ENCODE data around the gene PSME1. TPM values are rescaled to one million over a fixed set of nuclear protein-coding genes. Genes with fewer than 3 reads are reported as not detected.

Gene PSME1
- total RNA-seq, 1 donor: 111 TPM

- no peak overlapping the region for H3K27ac ChIP-seq (ENCODE audit: low read depth, low read length)
- TF ChIP-seq, protein P1, sequence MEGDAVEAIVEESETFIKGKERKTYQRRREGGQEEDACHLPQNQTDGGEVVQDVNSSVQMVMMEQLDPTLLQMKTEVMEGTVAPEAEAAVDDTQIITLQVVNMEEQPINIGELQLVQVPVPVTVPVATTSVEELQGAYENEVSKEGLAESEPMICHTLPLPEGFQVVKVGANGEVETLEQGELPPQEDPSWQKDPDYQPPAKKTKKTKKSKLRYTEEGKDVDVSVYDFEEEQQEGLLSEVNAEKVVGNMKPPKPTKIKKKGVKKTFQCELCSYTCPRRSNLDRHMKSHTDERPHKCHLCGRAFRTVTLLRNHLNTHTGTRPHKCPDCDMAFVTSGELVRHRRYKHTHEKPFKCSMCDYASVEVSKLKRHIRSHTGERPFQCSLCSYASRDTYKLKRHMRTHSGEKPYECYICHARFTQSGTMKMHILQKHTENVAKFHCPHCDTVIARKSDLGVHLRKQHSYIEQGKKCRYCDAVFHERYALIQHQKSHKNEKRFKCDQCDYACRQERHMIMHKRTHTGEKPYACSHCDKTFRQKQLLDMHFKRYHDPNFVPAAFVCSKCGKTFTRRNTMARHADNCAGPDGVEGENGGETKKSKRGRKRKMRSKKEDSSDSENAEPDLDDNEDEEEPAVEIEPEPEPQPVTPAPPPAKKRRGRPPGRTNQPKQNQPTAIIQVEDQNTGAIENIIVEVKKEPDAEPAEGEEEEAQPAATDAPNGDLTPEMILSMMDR (IDR thresholded peaks at IDR 0.05; ENCODE audit: extremely low read depth, low read depth, low read length): no peak
- peaks cover 61% of the 10 kb centered on the region for H3K36me3 ChIP-seq (ENCODE audit: insufficient read depth, low read length)
- peaks cover 4% of the 10 kb centered on the region for H4K20me1 ChIP-seq (ENCODE audit: insufficient read depth, low read length)
- DNase-seq (ENCODE audit: insufficient read length, low spot score, missing footprints): no peak
- H3K79me2 ChIP-seq (ENCODE audit: insufficient read depth, low read length): peaks cover 25% of the 10 kb centered on the region
- H2AFZ ChIP-seq (ENCODE audit: low read length): no peak overlapping the region
- H3K4me2 ChIP-seq (ENCODE audit: insufficient read depth, low read length): no peak overlapping the region
- H3K4me1 ChIP-seq (ENCODE audit: insufficient read depth, low read length): peaks cover 15% of the 10 kb centered on the region
- H3K4me3 ChIP-seq (ENCODE audit: insufficient read depth, low read length): no peak overlapping the region
- H3K27me3 ChIP-seq (ENCODE audit: insufficient read depth, low read length): no peaks in the 10 kb centered on the region
- H3K9me3 ChIP-seq (ENCODE audit: low read depth, low read length): no peaks in the 10 kb centered on the region
These were observed 49.0 kb downstream of the PSME1 start for GRCh38 chr14:24185026-24185425.

- Histone ChIP-seq H3K27ac (ENCODE audit: low read depth, low read length) (no peak overlapping the region), H3K36me3 (ENCODE audit: insufficient read depth, low read length) (peaks cover 58% of the 10 kb centered on the region), H3K4me3 (ENCODE audit: insufficient read depth, low read length) (no peak overlapping the region), H3K9me3 (ENCODE audit: low read depth, low read length) (no peaks in the 10 kb centered on the region), H4K20me1 (ENCODE audit: insufficient read depth, low read length) (peaks cover 4% of the 10 kb centered on the region), H3K79me2 (ENCODE audit: insufficient read depth, low read length) (peaks cover 25% of the 10 kb centered on the region), H3K4me2 (ENCODE audit: insufficient read depth, low read length) (no peak overlapping the region), H2AFZ (ENCODE audit: low read length) (no peak overlapping the region), H3K27me3 (ENCODE audit: insufficient read depth, low read length) (no peaks in the 10 kb centered on the region), H3K4me1 (ENCODE audit: insufficient read depth, low read length) (peaks cover 11% of the 10 kb centered on the region)
- TF ChIP-seq, protein P1 (IDR thresholded peaks at IDR 0.05; ENCODE audit: extremely low read depth, low read depth, low read length): no peak
- no peak for DNase-seq (ENCODE audit: insufficient read length, low spot score, missing footprints)
These were observed 49.7 kb downstream of the PSME1 start for GRCh38 chr14:24185741-24186140.

DNA sequence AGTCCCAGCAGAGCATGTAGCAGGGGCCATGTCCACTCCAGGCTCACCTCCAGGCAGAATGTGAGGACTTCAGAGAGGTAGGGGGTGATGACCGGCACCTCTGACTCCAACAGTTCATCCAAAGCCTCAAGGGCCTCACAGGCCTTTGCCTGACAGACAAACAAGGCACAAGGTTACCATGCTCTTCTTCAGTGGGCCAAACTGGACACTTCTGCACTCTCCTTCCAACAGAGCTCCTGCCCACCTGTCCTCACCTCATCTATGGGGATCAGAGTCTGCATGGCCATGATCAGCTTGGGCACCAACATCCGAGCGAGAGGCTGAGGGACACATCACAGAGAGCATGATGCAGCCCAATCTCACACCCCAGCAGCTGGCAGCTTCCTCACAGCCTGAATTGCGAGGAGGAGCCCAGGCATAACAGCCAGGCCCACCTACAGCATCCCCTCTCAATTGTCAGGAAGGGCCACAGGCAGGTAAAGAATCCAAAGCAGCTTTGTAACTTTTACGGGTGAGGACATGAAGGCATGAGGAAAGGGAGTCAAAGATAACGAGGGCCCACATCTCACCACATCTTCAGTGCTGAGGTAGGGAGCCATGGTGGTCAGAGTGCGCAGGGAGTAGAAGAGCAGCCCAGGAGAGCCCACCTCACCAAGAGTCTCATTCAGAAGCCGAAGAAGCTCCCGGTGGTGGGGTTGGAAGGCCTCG is 51.0 kb downstream of the PSME1 start:
- Histone ChIP-seq H3K4me2 (ENCODE audit: insufficient read depth, low read length) (peak overlapping the region; percentile 86), H3K4me1 (ENCODE audit: insufficient read depth, low read length) (peaks cover 11% of the 10 kb centered on the region), H3K27ac (ENCODE audit: low read depth, low read length) (no peak overlapping the region), H2AFZ (ENCODE audit: low read length) (no peak overlapping the region), H4K20me1 (ENCODE audit: insufficient read depth, low read length) (peaks cover 4% of the 10 kb centered on the region), H3K4me3 (ENCODE audit: insufficient read depth, low read length) (no peak overlapping the region), H3K79me2 (ENCODE audit: insufficient read depth, low read length) (peaks cover 28% of the 10 kb centered on the region), H3K36me3 (ENCODE audit: insufficient read depth, low read length) (peaks cover 47% of the 10 kb centered on the region), H3K9me3 (ENCODE audit: low read depth, low read length) (no peaks in the 10 kb centered on the region), H3K27me3 (ENCODE audit: insufficient read depth, low read length) (no peaks in the 10 kb centered on the region)
- TF ChIP-seq, protein P1 (IDR thresholded peaks at IDR 0.05; ENCODE audit: extremely low read depth, low read depth, low read length): no peak
- no peak for DNase-seq (ENCODE audit: insufficient read length, low spot score, missing footprints)

- no peak overlapping the region for H2AFZ ChIP-seq (ENCODE audit: low read length)
- DNase-seq (ENCODE audit: insufficient read length, low spot score, missing footprints): no peak
- H3K4me1 ChIP-seq (ENCODE audit: insufficient read depth, low read length): peaks cover 11% of the 10 kb centered on the region
- peak overlapping the region; percentile 86 for H3K4me2 ChIP-seq (ENCODE audit: insufficient read depth, low read length)
- peak overlapping the region; percentile 74 for H3K27ac ChIP-seq (ENCODE audit: low read depth, low read length)
- TF ChIP-seq, protein P1 (IDR thresholded peaks at IDR 0.05; ENCODE audit: extremely low read depth, low read depth, low read length): no peak
- peak overlapping the region; percentile 90 for H3K4me3 ChIP-seq (ENCODE audit: insufficient read depth, low read length)
- peaks cover 33% of the 10 kb centered on the region for H3K79me2 ChIP-seq (ENCODE audit: insufficient read depth, low read length)
- no peaks in the 10 kb centered on the region for H3K27me3 ChIP-seq (ENCODE audit: insufficient read depth, low read length)
- peaks cover 4% of the 10 kb centered on the region for H4K20me1 ChIP-seq (ENCODE audit: insufficient read depth, low read length)
- no peaks in the 10 kb centered on the region for H3K9me3 ChIP-seq (ENCODE audit: low read depth, low read length)
- H3K36me3 ChIP-seq (ENCODE audit: insufficient read depth, low read length): peaks cover 48% of the 10 kb centered on the region
These were observed 51.5 kb downstream of the PSME1 start for GRCh38 chr14:24187539-24187915.

Small RNA genes lying within 50 kb of the gene (small RNA-seq; reads per million reads assigned to genes)
- gene IPO4: not detected
- not detected for gene IRF9
- not detected for gene RNA5SP383

Other genes starting within 250 kb of the PSME1 start
- gene DHRS4, start 182.4 kb upstream of the PSME1 start, total RNA-seq: 31.5 and 36.5 TPM in 2 replicates
- gene DHRS4L2, start 147.3 kb upstream of the PSME1 start, total RNA-seq: 9.0 and 9.7 TPM in 2 replicates
- gene CARMIL3, start 84.2 kb upstream of the PSME1 start, total RNA-seq: not detected in 2 replicates
- not detected in 2 replicates for gene CPNE6, start 64.6 kb upstream of the PSME1 start, total RNA-seq
- 26.2 and 35.1 TPM in 2 replicates for gene PCK2, start 41.9 kb upstream of the PSME1 start, total RNA-seq
- gene DCAF11, start 21.4 kb upstream of the PSME1 start, total RNA-seq: 73.4 and 84.7 TPM in 2 replicates
- gene NRL, start 21.2 kb upstream of the PSME1 start, total RNA-seq: 1.5 and 1.8 TPM in 2 replicates
- gene FITM1, start 5.5 kb upstream of the PSME1 start, total RNA-seq: 0.29 and 0.72 TPM in 2 replicates
- gene EMC9, start 5.4 kb downstream of the PSME1 start, total RNA-seq: 6.9 and 9.1 TPM in 2 replicates
- gene PSME2, start 10.4 kb downstream of the PSME1 start, total RNA-seq: 47.7 and 55.7 TPM in 2 replicates
- 43.9 and 49.6 TPM in 2 replicates for gene RNF31, start 11.3 kb downstream of the PSME1 start, total RNA-seq
- gene IRF9, start 25.1 kb downstream of the PSME1 start, total RNA-seq: 102 and 117 TPM in 2 replicates
- gene REC8, start 35.9 kb downstream of the PSME1 start, total RNA-seq: 3.3 and 3.5 TPM in 2 replicates
- gene IPO4, start 52.6 kb downstream of the PSME1 start, total RNA-seq: 38.9 and 47.0 TPM in 2 replicates
- gene TM9SF1, start 59.2 kb downstream of the PSME1 start, total RNA-seq: 78.2 and 84.3 TPM in 2 replicates
- 0.36 TPM in 1 of 2 replicates, not detected in the other for gene TSSK4, start 69.5 kb downstream of the PSME1 start, total RNA-seq
- 19.2 TPM in 2 replicates for gene CHMP4A, start 77.3 kb downstream of the PSME1 start, total RNA-seq
- gene MDP1, start 79.9 kb downstream of the PSME1 start, total RNA-seq: 14.1 and 14.8 TPM in 2 replicates
- gene NEDD8, start 96.2 kb downstream of the PSME1 start, total RNA-seq: 56.3 and 69.1 TPM in 2 replicates
- 70.7 and 86.5 TPM in 2 replicates for gene GMPR2, start 96.7 kb downstream of the PSME1 start, total RNA-seq
- 62.6 and 63.4 TPM in 2 replicates for gene TINF2, start 106.4 kb downstream of the PSME1 start, total RNA-seq
- 0.36 and 1.2 TPM in 2 replicates for gene TGM1, start 127.0 kb downstream of the PSME1 start, total RNA-seq
- 28.9 and 34.0 TPM in 2 replicates for gene RABGGTA, start 135.4 kb downstream of the PSME1 start, total RNA-seq
- 9.8 and 13.6 TPM in 2 replicates for gene DHRS1, start 163.6 kb downstream of the PSME1 start, total RNA-seq
- 17.4 and 21.0 TPM in 2 replicates for gene NOP9, start 163.7 kb downstream of the PSME1 start, total RNA-seq
- gene CIDEB, start 171.8 kb downstream of the PSME1 start, total RNA-seq: 0.36 and 0.59 TPM in 2 replicates
- 4.7 and 5.1 TPM in 2 replicates for gene LTB4R2, start 173.9 kb downstream of the PSME1 start, total RNA-seq
- 1.2 and 1.8 TPM in 2 replicates for gene LTB4R, start 175.3 kb downstream of the PSME1 start, total RNA-seq
- gene ADCY4, start 198.9 kb downstream of the PSME1 start, total RNA-seq: 17.7 and 18.8 TPM in 2 replicates
- gene RIPK3, start 203.8 kb downstream of the PSME1 start, total RNA-seq: 9.1 and 11.9 TPM in 2 replicates
- 101 and 107 TPM in 2 replicates for gene NFATC4, start 232.0 kb downstream of the PSME1 start, total RNA-seq